Spleen (tissue), 11 donors: ENCODE data around the gene NUAK1. TPM values are rescaled to one million over a fixed set of nuclear protein-coding genes. Genes with fewer than 3 reads are reported as not detected.

Experiments
- DNase-seq: peaks from one replicate; pipeline ENCODE4 v3.0.0-alpha.2; 2020
- H3K27ac ChIP-seq, 8 donors: fragments of 200-600 bp; sonication (generic) in 7 of 8; 1 replicate in 4 of 8; 2 replicates in 4 of 8; pipeline versions ENCODE4 v1.5.0 to v1.8.0; 2016 to 2021; ENCODE audit warnings: inconsistent platforms in 4 of 8, mild to moderate bottlenecking in 4 of 8, moderate library complexity in 1 of 8
- H3K27me3 ChIP-seq, 7 donors: fragments of 200-600 bp; sonication (generic) in 6 of 7; replicated peaks in 1 of 7; 1 replicate in 4 of 7; 2 replicates in 3 of 7; pipeline versions ENCODE4 v1.5.0 to v1.8.0; 2016 to 2021; ENCODE audit warnings: inconsistent platforms in 3 of 7, mild to moderate bottlenecking in 1 of 7
- H3K36me3 ChIP-seq, 6 donors: fragments of 200-600 bp; sonication (generic) in 5 of 6; 1 replicate in 4 of 6; 2 replicates in 2 of 6; pipeline versions ENCODE4 v1.5.0 to v1.8.0; 2016 to 2021; ENCODE audit warnings: inconsistent platforms in 2 of 6
- H3K4me1 ChIP-seq, 6 donors: fragments of 200-600 bp; sonication (generic) in 5 of 6; 1 replicate in 3 of 6; 2 replicates in 3 of 6; pipeline versions ENCODE4 v1.5.0 to v1.8.0; 2016 to 2021; ENCODE audit warnings: inconsistent platforms in 3 of 6
- H3K4me3 ChIP-seq, 8 donors: fragments of 200-600 bp; sonication (generic) in 7 of 8; 1 replicate in 4 of 8; 2 replicates in 4 of 8; pipeline versions ENCODE4 v1.5.0 to v1.8.0; 2016 to 2021; ENCODE audit warnings: inconsistent platforms in 4 of 8, mild to moderate bottlenecking in 4 of 8, moderate library complexity in 2 of 8
- H3K9me3 ChIP-seq, 8 donors: fragments of 200-600 bp; sonication (generic) in 7 of 8; 1 replicate in 4 of 8; 2 replicates in 4 of 8; pipeline versions ENCODE4 v1.5.0 to v1.8.0; 2016 to 2021; ENCODE audit warnings: inconsistent platforms in 4 of 8
- CTCF ChIP-seq, 11 experiments: fragments of 200-600 bp in 7 of 11; fragments of 450-650 bp in 4 of 11; sonication (generic) in 4 of 11; IDR thresholded peaks in 8 of 11; conservative IDR thresholded peaks in 3 of 11; 1 replicate in 7 of 11; 2 replicates in 4 of 11; pipeline versions ENCODE4 v1.4.0 to v1.8.0; 2016 to 2021; ENCODE audit warnings: antibody characterized with exemption in 11 of 11, inconsistent platforms in 4 of 11, mild to moderate bottlenecking in 1 of 11
- POLR2A ChIP-seq, 3 donors: fragments of 450-650 bp; IDR thresholded peaks; one replicate each; pipeline ENCODE4 v1.5.1; 2017; ENCODE audit warnings: antibody characterized with exemption in 3 of 3, mild to moderate bottlenecking in 1 of 3
- POLR2AphosphoS5 ChIP-seq, 3 donors: sonication (generic); formaldehyde crosslinking; IDR thresholded peaks; one replicate each; pipeline ENCODE4 v1.5.1; 2017; ENCODE audit warnings: antibody characterized with exemption in 3 of 3
- WGBS, 5 donors: extraction: QIAGEN DNeasy Blood & Tissue Kit in 3 of 5; methylation state at CpG; one replicate each; pipeline versions ENCODE4 v1.1.5 to v1.1.7; 2013 to 2018; 5-methylcytosine and 5-hydroxymethylcytosine counted together
- intact Hi-C: fragments of 100-400 bp; cut with DNase I; formaldehyde crosslinking; loops from one replicate; pipeline ENCODE4 v1.15.0; 2023; ENCODE audit warnings: low total_unique reads
- polyA plus RNA-seq, 3 donors: library from polyadenylated mRNA; stranded (reverse); fragments of 200-250 nt; gene quantifications; one replicate each; pipeline ENCODE4 v1.2.1, GENCODE V29; 2013
- total RNA-seq, 7 donors: library from RNA; depleted of rRNA in 3 of 7; stranded (reverse); fragments of >200 nt in 3 of 7; fragmentation: NEBNext Ultra II Directional in 4 of 7; extraction: Animal tissue kit (Norgen Biotek cat#: 25700) in 4 of 7; gene quantifications; one replicate each; pipeline versions ENCODE4 v1.1.0 to v1.2.1, GENCODE V29; 2016 to 2021
- donor health status: healthy with polysubstance abuse.
- donor health status: DM: no; HTN: no; CAD: no; lungs with moderate emphysema.
- donor health status: DM: no; HTN: no; CAD: no.
- donor health status: Bipolar disorder and iron deficiency.
- donor health status: healthy.
- donor health status: DM: no; HTN: no; CAD: no.
- donor health status: DM: yes; HTN: yes; CAD: no.

Gene NUAK1
- total and polyA plus RNA-seq, 10 donors: 0.20 to 3.3 (median 1.2) TPM

DNA sequence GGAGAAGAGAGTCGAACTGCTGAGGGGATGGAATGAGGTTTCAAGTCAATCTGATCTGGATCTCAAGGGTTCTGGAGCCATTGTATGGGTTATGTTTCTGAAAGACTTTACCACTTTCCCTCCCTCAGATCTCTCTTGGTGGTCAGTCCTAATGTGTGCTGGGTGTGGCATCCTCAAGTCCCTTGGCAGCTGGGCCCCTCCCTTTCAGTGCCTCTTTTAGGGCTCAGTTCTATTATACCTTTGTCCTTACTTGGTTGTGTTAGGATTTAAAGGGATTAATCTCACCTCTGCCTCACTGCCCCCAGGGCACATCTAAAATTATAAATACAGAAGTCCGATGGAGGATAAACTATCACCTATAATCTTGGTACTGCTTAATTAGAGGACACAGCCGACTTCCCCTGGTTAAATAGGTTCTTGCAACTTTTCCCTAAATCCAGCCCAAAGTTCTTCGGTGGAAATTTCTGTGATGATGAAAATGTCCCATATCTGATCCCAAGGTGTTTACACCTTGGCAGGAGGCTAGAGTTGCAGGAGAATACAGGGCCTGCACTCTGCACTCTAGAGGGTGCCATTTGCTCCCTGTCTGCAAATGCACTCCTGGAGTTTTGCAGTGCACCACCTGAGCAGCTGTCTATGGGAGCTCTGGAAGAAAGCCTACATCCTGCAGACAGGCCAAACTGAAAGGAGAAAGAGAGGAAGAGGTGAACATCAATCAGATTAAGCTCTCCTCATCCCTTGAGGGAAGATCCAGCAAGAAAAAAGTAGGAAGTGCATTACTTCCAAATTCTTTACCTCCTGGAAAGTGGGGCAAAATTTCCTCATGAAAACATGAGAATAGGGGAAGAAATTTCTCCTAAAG, 106.8 kb downstream of the NUAK1 start:
- no peak overlapping the region for H3K4me3 ChIP-seq
- TF ChIP-seq POLR2A (IDR thresholded peaks at IDR 0.05): no peak
- TF ChIP-seq POLR2AphosphoS5 (IDR thresholded peaks at IDR 0.05): no peak
- TF ChIP-seq CTCF (IDR thresholded peaks at IDR 0.05 in 8 of 11, conservative IDR thresholded peaks at IDR 0.05 in 3 of 11): no peak
- no peaks in the 10 kb centered on the region for H3K4me1 ChIP-seq
- no peaks in the 10 kb centered on the region for H3K36me3 ChIP-seq
- H3K27me3 ChIP-seq: peaks cover 0 to 16% (median 0%) of the 10 kb centered on the region in 7 donors
- no peaks in the 10 kb centered on the region for H3K9me3 ChIP-seq
- DNase-seq: no peak
- 82 to 96% (median 85%) methylated on average over 4 of the region's 4 CpGs for WGBS, 5 donors
- no peak overlapping the region for H3K27ac ChIP-seq
- intact Hi-C loops: no loop called here

GRCh38 chr12:106030210-106031071, 108.3 kb downstream of the NUAK1 start:
- 40 to 55% (median 48%) methylated on average over 12 of the region's 12 CpGs for WGBS, 5 donors
- DNase-seq: no peak

GRCh38 chr12:106029532-106029931, 109.2 kb downstream of the NUAK1 start:
- no peaks in the 10 kb centered on the region for H3K9me3 ChIP-seq
- no peak overlapping the region for H3K27ac ChIP-seq
- WGBS, 5 donors: 72 to 98% (median 87%) methylated on average over 1 of the region's 1 CpG
- intact Hi-C loops: no loop called here
- no peak overlapping the region for H3K4me3 ChIP-seq
- H3K4me1 ChIP-seq: no peaks in the 10 kb centered on the region
- H3K27me3 ChIP-seq: peaks cover 0 to 26% (median 0%) of the 10 kb centered on the region in 7 donors
- no peak for DNase-seq
- no peak for TF ChIP-seq POLR2AphosphoS5 (IDR thresholded peaks at IDR 0.05)
- TF ChIP-seq POLR2A (IDR thresholded peaks at IDR 0.05): no peak
- TF ChIP-seq CTCF (IDR thresholded peaks at IDR 0.05 in 8 of 11, conservative IDR thresholded peaks at IDR 0.05 in 3 of 11): no peak
- no peaks in the 10 kb centered on the region for H3K36me3 ChIP-seq

More at GRCh38 chr12:106030210-106031071, 108.3 kb downstream of the NUAK1 start:
- intact Hi-C loops: no loop called here
- Histone ChIP-seq H3K9me3 (no peaks in the 10 kb centered on the region), H3K4me3 (no peak overlapping the region), H3K27me3 (peaks cover 0 to 23% (median 0%) of the 10 kb centered on the region in 7 donors), H3K36me3 (no peaks in the 10 kb centered on the region), H3K4me1 (no peaks in the 10 kb centered on the region), H3K27ac (no peak overlapping the region)
- TF ChIP-seq POLR2AphosphoS5 (IDR thresholded peaks at IDR 0.05) (no peak), CTCF (IDR thresholded peaks at IDR 0.05 in 8 of 11, conservative IDR thresholded peaks at IDR 0.05 in 3 of 11) (no peak), POLR2A (IDR thresholded peaks at IDR 0.05) (no peak)

- H3K36me3 ChIP-seq: no peaks in the 10 kb centered on the region
- peaks cover 0 to 34% (median 0%) of the 10 kb centered on the region in 7 donors for H3K27me3 ChIP-seq
- no peak overlapping the region for H3K4me3 ChIP-seq
- intact Hi-C loops: no loop called here
- no peak for DNase-seq
- H3K4me1 ChIP-seq: no peaks in the 10 kb centered on the region
- no peak overlapping the region for H3K27ac ChIP-seq
- WGBS, 5 donors: 77 to 90% (median 87%) methylated on average over 6 of the region's 6 CpGs
- H3K9me3 ChIP-seq: no peaks in the 10 kb centered on the region
- TF ChIP-seq POLR2AphosphoS5 (IDR thresholded peaks at IDR 0.05) (no peak), CTCF (IDR thresholded peaks at IDR 0.05 in 8 of 11, conservative IDR thresholded peaks at IDR 0.05 in 3 of 11) (no peak), POLR2A (IDR thresholded peaks at IDR 0.05) (no peak)
Observed at GRCh38 chr12:106027911-106028310, 110.8 kb downstream of the NUAK1 start.
